ENCODE results near the gene TEX264. TPM values are rescaled to one million over a fixed set of nuclear protein-coding genes. Genes with fewer than 3 reads are reported as not detected.

Gene TEX264
- total and polyA plus RNA-seq, 2 of the 13 experiments (the other 11 are each of a cell fraction or from before 2014, with no cell fraction given), result 35.2 to 52.1 TPM

DNA sequence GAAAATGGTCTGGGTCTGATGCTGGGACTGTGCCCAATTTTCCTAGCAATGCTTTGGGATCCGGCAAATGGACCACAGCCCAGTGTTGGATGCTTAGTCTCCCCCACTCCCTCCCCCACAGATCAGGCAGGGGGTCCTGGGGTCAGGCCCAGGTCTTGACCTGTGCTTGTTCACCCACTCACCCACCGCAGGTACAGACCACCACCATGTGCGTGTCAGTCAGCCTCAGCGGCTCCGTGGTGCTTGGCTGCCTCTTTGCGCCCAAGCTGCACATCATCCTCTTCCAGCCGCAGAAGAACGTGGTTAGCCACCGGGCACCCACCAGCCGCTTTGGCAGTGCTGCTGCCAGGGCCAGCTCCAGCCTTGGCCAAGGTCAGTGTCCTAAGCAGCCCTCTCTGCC lies 46.4 kb downstream of the TEX264 start:
- Histone ChIP-seq H3K79me2 (ENCODE audit: insufficient read depth, low read length) (no peaks in the 10 kb centered on the region), H2AFZ (ENCODE audit: low read length) (no peak overlapping the region), H3K4me2 (ENCODE audit: low read depth, low read length) (no peak overlapping the region), H3K9ac (ENCODE audit: insufficient read depth, low read depth, low read length) (no peak overlapping the region), H3K4me1 (ENCODE audit: insufficient read depth, low read length) (peaks cover 23% of the 10 kb centered on the region), H3K4me3 (replicated peaks in 1 of 3; ENCODE audit: insufficient read depth in 1 of 3, low read depth in 2 of 3, low read length in 3 of 3) (no peak overlapping the region), H3K27me3 (ENCODE audit: control insufficient read depth in 1 of 2, insufficient read depth in 2 of 2, low read length in 2 of 2) (0 out of 5 replicates have a peak, but pooled peaks cover 0 to 2% of the 10 kb centered on the region in 2 experiments), H4K20me1 (ENCODE audit: insufficient read depth, low read length) (no peaks in the 10 kb centered on the region), H3K27ac (ENCODE audit: extremely low read length, insufficient read depth, low read length) (no peak overlapping the region), H3K36me3 (replicated peaks in 1 of 2; ENCODE audit: control insufficient read depth in 1 of 2, insufficient read depth in 2 of 2, low read length in 2 of 2) (no peaks in the 10 kb centered on the region), H3K9me3 (ENCODE audit: low read length) (no peaks in the 10 kb centered on the region)
- intact Hi-C loops (cut with micrococcal nuclease; ENCODE audit: unreplicated experiment), result no loop called here
- WGBS (ENCODE audit: low lambda C conversion rate), result 57% methylated on average over 1 of the region's 10 CpGs
- in situ Hi-C loops (cut with HindIII; ENCODE audit: extremely low pct_ligation_motif_present, low pct_unique_long_range_greater_than_20kb), result no loop called here
- no peak for DNase-seq (ENCODE audit: low spot score)
- ATAC-seq, result no peak
- FAIRE-seq, result no peak
- no TSS peak for BruUV-seq (replicated peaks)
- ChIA-PET CTCF (ENCODE audit: low intra/inter-chr PET ratio, low total read pairs) (no interaction called here), POLR2A (no interaction called here)
- TF ChIP-seq NCOR1 (IDR thresholded peaks at IDR 0.05; ENCODE audit: borderline replicate concordance, low read length), result no peak
- TF ChIP-seq ZMAT3 (CRISPR knock-in tag; conservative IDR thresholded peaks at IDR 0.05), result no peak
- TF ChIP-seq TMF1 (CRISPR knock-in tag; IDR thresholded peaks at IDR 0.05; ENCODE audit: low read depth), result no peak
- TF ChIP-seq KDM5B (CRISPR knock-in tag; IDR thresholded peaks at IDR 0.05; ENCODE audit: borderline replicate concordance), result no peak
- TF ChIP-seq ZNF432 (CRISPR knock-in tag; IDR thresholded peaks at IDR 0.05; ENCODE audit: borderline replicate concordance), result no peak
- no peak for TF ChIP-seq ZNF75D (CRISPR knock-in tag; IDR thresholded peaks at IDR 0.05; ENCODE audit: borderline replicate concordance)
- no peak for TF ChIP-seq KDM5A (IDR thresholded peaks at IDR 0.05; ENCODE audit: borderline replicate concordance, low read length)
- no peak for TF ChIP-seq ZNF224 (CRISPR knock-in tag; IDR thresholded peaks at IDR 0.05)
- TF ChIP-seq ZNF383 (CRISPR knock-in tag; IDR thresholded peaks at IDR 0.05; ENCODE audit: borderline replicate concordance), result no peak
- TF ChIP-seq SRSF1 (optimal IDR thresholded peaks at IDR 0.05; ENCODE audit: low read depth, low read length), result no peak

DNA sequence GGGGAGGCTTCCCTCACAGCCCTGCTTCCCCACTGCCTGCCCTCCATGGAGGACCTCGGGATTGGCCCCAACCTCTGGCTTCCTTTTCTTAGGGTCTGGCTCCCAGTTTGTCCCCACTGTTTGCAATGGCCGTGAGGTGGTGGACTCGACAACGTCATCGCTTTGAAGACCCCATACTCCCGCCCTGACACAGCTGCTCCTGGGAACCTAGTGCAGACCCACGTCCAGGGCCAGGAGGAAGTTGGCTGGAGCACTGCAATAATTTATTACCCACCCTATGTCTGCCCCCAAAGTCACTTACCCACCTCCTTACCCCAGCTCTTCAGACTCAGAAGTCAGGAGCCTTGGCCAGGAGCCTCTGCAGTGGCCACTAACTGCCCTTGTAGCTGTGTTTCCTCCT lies 46.9 kb downstream of the TEX264 start:
- Histone ChIP-seq H3K27ac (ENCODE audit: extremely low read length, insufficient read depth, low read length) (no peak overlapping the region), H3K36me3 (replicated peaks in 1 of 2; ENCODE audit: control insufficient read depth in 1 of 2, insufficient read depth in 2 of 2, low read length in 2 of 2) (no peaks in the 10 kb centered on the region), H3K9me3 (ENCODE audit: low read length) (no peaks in the 10 kb centered on the region), H3K4me3 (replicated peaks in 1 of 3; ENCODE audit: insufficient read depth in 1 of 3, low read depth in 2 of 3, low read length in 3 of 3) (no peak overlapping the region), H4K20me1 (ENCODE audit: insufficient read depth, low read length) (no peaks in the 10 kb centered on the region), H3K79me2 (ENCODE audit: insufficient read depth, low read length) (no peaks in the 10 kb centered on the region), H3K27me3 (ENCODE audit: control insufficient read depth in 1 of 2, insufficient read depth in 2 of 2, low read length in 2 of 2) (0 out of 5 replicates have a peak, but pooled peaks cover 0 to 2% of the 10 kb centered on the region in 2 experiments), H3K9ac (ENCODE audit: insufficient read depth, low read depth, low read length) (no peak overlapping the region), H3K4me2 (ENCODE audit: low read depth, low read length) (no peak overlapping the region), H3K4me1 (ENCODE audit: insufficient read depth, low read length) (peaks cover 18% of the 10 kb centered on the region), H2AFZ (ENCODE audit: low read length) (no peak overlapping the region)
- ChIA-PET POLR2A (no interaction called here), CTCF (ENCODE audit: low intra/inter-chr PET ratio, low total read pairs) (no interaction called here)
- BruUV-seq (replicated peaks), result no TSS peak
- in situ Hi-C loops (cut with HindIII; ENCODE audit: extremely low pct_ligation_motif_present, low pct_unique_long_range_greater_than_20kb) (no loop called here), intact Hi-C loops (cut with micrococcal nuclease; ENCODE audit: unreplicated experiment) (no loop called here)
- WGBS (ENCODE audit: low lambda C conversion rate), result 0% methylated on average over 1 of the region's 7 CpGs
- TF ChIP-seq ZNF781 (CRISPR knock-in tag; IDR thresholded peaks at IDR 0.05; ENCODE audit: borderline replicate concordance, not compliant biosample characterization) (no peak), ZNF136 (CRISPR knock-in tag; IDR thresholded peaks at IDR 0.05; ENCODE audit: low read depth) (no peak)
- TF ChIP-seq, protein P1, sequence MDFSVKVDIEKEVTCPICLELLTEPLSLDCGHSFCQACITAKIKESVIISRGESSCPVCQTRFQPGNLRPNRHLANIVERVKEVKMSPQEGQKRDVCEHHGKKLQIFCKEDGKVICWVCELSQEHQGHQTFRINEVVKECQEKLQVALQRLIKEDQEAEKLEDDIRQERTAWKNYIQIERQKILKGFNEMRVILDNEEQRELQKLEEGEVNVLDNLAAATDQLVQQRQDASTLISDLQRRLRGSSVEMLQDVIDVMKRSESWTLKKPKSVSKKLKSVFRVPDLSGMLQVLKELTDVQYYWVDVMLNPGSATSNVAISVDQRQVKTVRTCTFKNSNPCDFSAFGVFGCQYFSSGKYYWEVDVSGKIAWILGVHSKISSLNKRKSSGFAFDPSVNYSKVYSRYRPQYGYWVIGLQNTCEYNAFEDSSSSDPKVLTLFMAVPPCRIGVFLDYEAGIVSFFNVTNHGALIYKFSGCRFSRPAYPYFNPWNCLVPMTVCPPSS (IDR thresholded peaks at IDR 0.05), result no peak
- ATAC-seq, result no peak
- no peak for FAIRE-seq
- no peak for DNase-seq (ENCODE audit: low spot score)
